SK-N-SH (cell line): ENCODE results near the gene SLAIN2. TPM values are rescaled to one million over a fixed set of nuclear protein-coding genes. Genes with fewer than 3 reads are reported as not detected.
A peak's percentile ranks its signal among the peaks of the same experiment; 100 is the strongest.

Experiments
- CTCF ChIA-PET: fragments of 300-600, 350-600 bp; formaldehyde crosslinking; extraction: SDS; loops from one replicate; lab custom pipeline; 2021; lab: Yijun Ruan, JAX
- POLR2A ChIA-PET: fragments of 350-600 bp; sonication (Branson Sonifier 250); formaldehyde crosslinking; extraction: SDS; loops from one replicate; lab custom pipeline; 2020; ENCODE audit warnings: antibody characterized with exemption, inconsistent platforms; lab: Yijun Ruan, JAX
- DNase-seq: peaks from one replicate; pipeline ENCODE4 v3.0.0; 2012
- H2AFZ ChIP-seq: fragments of 200-600 bp; sonication (generic); 2 replicates; pipeline ENCODE4 v1.8.1; 2016; ENCODE audit warnings: antibody characterized with exemption, mild to moderate bottlenecking, low read depth
- H3F3A ChIP-seq: fragments of 200-600 bp; sonication (generic); replicated peaks from 2 replicates; pipeline ENCODE3; 2016; ENCODE audit warnings: antibody characterized with exemption, mild to moderate bottlenecking; ENCODE audit not compliant: insufficient read depth
- H3K27ac ChIP-seq, 2 experiments: fragments of 200-500 bp in 1 of 2; fragments of 200-600 bp in 1 of 2; sonication (Bioruptor generic) in 1 of 2; sonication (generic), shearing (Covaris generic) in 1 of 2; 2 replicates each; pipeline versions ENCODE4 v1.5.1 to v1.6.1; 2014 to 2016; ENCODE audit warnings: low read depth in 2 of 2, inconsistent platforms in 1 of 2, low read length in 1 of 2, mild to moderate bottlenecking in 1 of 2, mixed read lengths in 1 of 2
- H3K27me3 ChIP-seq: fragments of 200-600 bp; sonication (generic), shearing (Covaris generic); 2 replicates; pipeline ENCODE4 v1.6.1; 2016; ENCODE audit warnings: mixed run types; ENCODE audit not compliant: insufficient read depth
- H3K36me3 ChIP-seq, 2 experiments: fragments of 200-500 bp in 1 of 2; fragments of 200-600 bp in 1 of 2; sonication (Bioruptor generic) in 1 of 2; sonication (generic) in 1 of 2; replicated peaks in 1 of 2; 2 replicates each; pipeline versions ENCODE3 to v1.5.1; 2014 to 2016; ENCODE audit warnings: low read length in 1 of 2, mild to moderate bottlenecking in 1 of 2; ENCODE audit not compliant: insufficient read depth in 2 of 2, control insufficient read depth in 1 of 2
- H3K4me1 ChIP-seq, 2 experiments: fragments of 200-500 bp in 1 of 2; fragments of 200-600 bp in 1 of 2; sonication (Bioruptor generic) in 1 of 2; sonication (generic), shearing (Covaris generic) in 1 of 2; 2 replicates each; pipeline versions ENCODE4 v1.5.1 to v1.6.1; 2014 to 2016; ENCODE audit warnings: low read depth in 1 of 2, low read length in 1 of 2, mixed run types in 1 of 2; ENCODE audit not compliant: insufficient read depth in 2 of 2, control insufficient read depth in 1 of 2
- H3K4me2 ChIP-seq: fragments of 200-600 bp; sonication (generic), shearing (Covaris generic); 2 replicates; pipeline ENCODE4 v1.6.1; 2017; ENCODE audit warnings: mixed run types
- H3K4me3 ChIP-seq, 2 experiments: fragments of 200-500 bp in 1 of 2; fragments of 200-600 bp in 1 of 2; sonication (Bioruptor generic) in 1 of 2; sonication (generic), shearing (Covaris generic) in 1 of 2; 2 replicates each; pipeline versions ENCODE4 v1.5.1 to v1.8.1; 2014 to 2016; ENCODE audit warnings: low read depth in 2 of 2, inconsistent platforms in 1 of 2, low read length in 1 of 2, mild to moderate bottlenecking in 1 of 2, mixed read lengths in 1 of 2, moderate library complexity in 1 of 2
- H3K79me2 ChIP-seq: fragments of 200-600 bp; sonication (generic); 2 replicates; pipeline ENCODE4 v1.8.1; 2017; ENCODE audit warnings: mild to moderate bottlenecking; ENCODE audit not compliant: insufficient read depth
- H3K9ac ChIP-seq: fragments of 200-600 bp; sonication (generic); 2 replicates; pipeline ENCODE4 v1.6.1; 2017; ENCODE audit warnings: mixed run types
- H3K9me2 ChIP-seq: fragments of 200-600 bp; sonication (generic); 2 replicates; pipeline ENCODE4 v1.6.1; 2017; ENCODE audit warnings: mixed run types
- H3K9me3 ChIP-seq: fragments of 200-600 bp; sonication (generic); 2 replicates; pipeline ENCODE4 v1.6.1; 2017; ENCODE audit warnings: mixed run types, mild to moderate bottlenecking, moderate library complexity
- H4K20me1 ChIP-seq: fragments of 200-600 bp; sonication (generic); 2 replicates; pipeline ENCODE4 v1.6.1; 2017; ENCODE audit warnings: mild to moderate bottlenecking, mixed run types; ENCODE audit not compliant: insufficient read depth
- CHD2 ChIP-seq: fragments of 150-350 bp; IDR thresholded peaks from 2 replicates; pipeline ENCODE4 v1.6.1; 2018; ENCODE audit warnings: low read length; ENCODE audit not compliant: partially characterized antibody
- ELF1 ChIP-seq: IDR thresholded peaks from 2 replicates; pipeline ENCODE4 v1.4.0; 2012
- EP300 ChIP-seq, 2 experiments: IDR thresholded peaks; 2 replicates each; pipeline versions ENCODE4 v1.4.0 to v1.6.1; 2012; ENCODE audit warnings: borderline replicate concordance in 1 of 2, low read depth in 1 of 2, low read length in 1 of 2
- EZH2phosphoT487 ChIP-seq: fragments of 200-600 bp; sonication (generic); IDR thresholded peaks from 2 replicates; pipeline ENCODE4 v1.6.1; 2017; ENCODE audit warnings: low read depth, mixed run types, mild to moderate bottlenecking, antibody characterized with exemption, moderate library complexity, borderline replicate concordance
- FOSL2 ChIP-seq: IDR thresholded peaks from 2 replicates; pipeline ENCODE4 v1.4.0; 2012; ENCODE audit warnings: low read depth, mild to moderate bottlenecking, moderate library complexity, borderline replicate concordance
- FOXJ3 ChIP-seq: sonication (generic); formaldehyde crosslinking; IDR thresholded peaks from 2 replicates; pipeline ENCODE4 v1.5.1; 2020; ENCODE audit warnings: mild to moderate bottlenecking, missing genetic modification reagents
- FOXM1 ChIP-seq: IDR thresholded peaks from 2 replicates; pipeline ENCODE4 v1.4.0; 2012; ENCODE audit warnings: low read depth, mild to moderate bottlenecking
- GABPA ChIP-seq: IDR thresholded peaks from 2 replicates; pipeline ENCODE4 v1.4.0; 2012; ENCODE audit warnings: low read depth, mild to moderate bottlenecking
- GATA2 ChIP-seq: sonication (generic); formaldehyde crosslinking; IDR thresholded peaks from 2 replicates; pipeline ENCODE4 v1.5.0; 2020; ENCODE audit warnings: mild to moderate bottlenecking, missing genetic modification reagents
- JUND ChIP-seq: IDR thresholded peaks from 2 replicates; pipeline ENCODE4 v1.4.0; 2012
- MXI1 ChIP-seq: IDR thresholded peaks from 2 replicates; pipeline ENCODE4 v1.6.1; 2012; ENCODE audit warnings: mild to moderate bottlenecking, low read depth, low read length, improper control_type of control experiment
- NFIC ChIP-seq: IDR thresholded peaks from 2 replicates; pipeline ENCODE4 v1.4.0; 2012; ENCODE audit warnings: borderline replicate concordance
- POLR2AphosphoS5 ChIP-seq: IDR thresholded peaks from 2 replicates; pipeline ENCODE4 v1.6.1; 2012; ENCODE audit warnings: low read depth, low read length
- RAD21 ChIP-seq: IDR thresholded peaks from 2 replicates; pipeline ENCODE4 v1.6.1; 2012; ENCODE audit warnings: mild to moderate bottlenecking, low read length
- RXRA ChIP-seq: IDR thresholded peaks from 2 replicates; pipeline ENCODE4 v1.4.0; 2012; ENCODE audit warnings: low read depth, mild to moderate bottlenecking, borderline replicate concordance
- SIN3A ChIP-seq: IDR thresholded peaks from 2 replicates; pipeline ENCODE4 v1.6.1; 2012; ENCODE audit warnings: low read depth, mild to moderate bottlenecking, low read length, moderate library complexity, borderline replicate concordance
- YY1 ChIP-seq: IDR thresholded peaks from 2 replicates; pipeline ENCODE4 v1.4.0; 2012; ENCODE audit warnings: low read depth, mild to moderate bottlenecking
- WGBS: methylation state at CpG from one replicate; pipeline ENCODE4 v1.1.6; 2017; ENCODE audit warnings: low lambda C conversion rate; 5-methylcytosine and 5-hydroxymethylcytosine counted together
- polyA plus RNA-seq, 3 experiments: library from polyadenylated mRNA; depleted of rRNA; stranded (reverse); fragments of >200 nt; gene quantifications; 2 replicates each; pipeline ENCODE4 v1.2.3, GENCODE V29; 2012
- TF ChIP-seq, protein P1 (sequence below): fragments of 150-350 bp; IDR thresholded peaks from 2 replicates; pipeline ENCODE4 v1.6.1; 2017; ENCODE audit warnings: antibody characterized with exemption, low read length, low read depth, borderline replicate concordance
- TF ChIP-seq, protein P2 (sequence below): fragments of 150-350 bp; IDR thresholded peaks from 2 replicates; pipeline ENCODE4 v1.6.1; 2016; ENCODE audit warnings: mild to moderate bottlenecking, low read depth, low read length
- TF ChIP-seq, protein P3 (sequence below): IDR thresholded peaks from 2 replicates; pipeline ENCODE4 v1.4.0; 2012; ENCODE audit warnings: low read depth
- TF ChIP-seq, protein P4 (sequence below): IDR thresholded peaks from 2 replicates; pipeline ENCODE4; 2012
- TF ChIP-seq, protein P5 (sequence below): fragments of 200-600 bp; sonication (generic); IDR thresholded peaks from 2 replicates; pipeline ENCODE4 v1.6.1; 2017; ENCODE audit warnings: antibody characterized with exemption, mild to moderate bottlenecking, moderate library complexity

The SLAIN2 gene
- polyA plus RNA-seq, 1 of the 3 experiments (the other 2 are of a cell fraction): 17.0 TPM

DNA sequence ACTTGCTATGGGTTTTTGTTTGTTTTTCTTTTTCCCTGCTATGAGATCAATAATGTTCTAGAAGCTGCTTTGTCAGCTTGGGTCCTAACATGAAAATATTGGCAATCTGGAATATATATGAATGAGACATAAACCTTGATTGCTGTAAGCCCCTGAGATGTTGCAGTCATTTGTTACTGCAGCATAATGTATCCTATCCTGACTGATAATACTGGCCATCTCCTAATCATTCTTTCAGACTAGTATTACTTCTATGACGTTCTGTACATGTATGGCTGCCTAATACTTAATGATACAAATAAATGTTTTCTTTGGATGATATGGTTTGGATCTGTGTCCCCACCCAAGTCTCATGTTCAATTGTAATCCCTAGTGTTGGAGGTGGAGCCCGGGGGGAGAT is 19.3 kb upstream of the SLAIN2 start (continued):
- TF ChIP-seq FOXJ3 (CRISPR knock-in tag) (no peak), EZH2phosphoT487 (no peak), RAD21 (no peak), FOSL2 (no peak), EP300 (IDR thresholded peaks at IDR 0.05; ENCODE audit: borderline replicate concordance in 1 of 2, low read depth in 1 of 2, low read length in 1 of 2) (no peak), ELF1 (no peak), MXI1 (no peak), YY1 (no peak), FOXM1 (no peak)
- TF ChIP-seq, protein P1, sequence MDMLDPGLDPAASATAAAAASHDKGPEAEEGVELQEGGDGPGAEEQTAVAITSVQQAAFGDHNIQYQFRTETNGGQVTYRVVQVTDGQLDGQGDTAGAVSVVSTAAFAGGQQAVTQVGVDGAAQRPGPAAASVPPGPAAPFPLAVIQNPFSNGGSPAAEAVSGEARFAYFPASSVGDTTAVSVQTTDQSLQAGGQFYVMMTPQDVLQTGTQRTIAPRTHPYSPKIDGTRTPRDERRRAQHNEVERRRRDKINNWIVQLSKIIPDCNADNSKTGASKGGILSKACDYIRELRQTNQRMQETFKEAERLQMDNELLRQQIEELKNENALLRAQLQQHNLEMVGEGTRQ: no peak

DNA sequence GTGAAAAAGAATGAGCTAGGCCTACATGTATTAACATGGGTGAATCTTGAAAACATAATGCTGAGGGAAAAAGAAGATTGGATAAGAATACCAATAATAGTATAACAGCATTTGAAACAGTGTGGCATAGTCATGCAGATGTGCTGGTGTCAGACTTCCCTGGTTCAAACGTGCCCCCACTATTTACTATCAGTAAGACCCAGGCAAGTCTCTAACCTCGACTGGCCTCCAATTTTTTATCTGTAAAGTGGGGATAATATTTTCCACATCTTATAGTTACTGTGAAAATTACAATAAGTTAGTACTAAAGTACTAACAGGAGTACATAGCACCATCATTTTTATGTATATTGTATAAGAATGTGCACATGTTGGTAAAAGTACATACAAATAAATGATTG is 17.0 kb upstream of the SLAIN2 start:
- Histone ChIP-seq H3K4me2 (no peak overlapping the region), H3K79me2 (no peaks in the 10 kb centered on the region), H3K4me3 (no peak overlapping the region), H4K20me1 (no peaks in the 10 kb centered on the region), H3K9me2 (no peaks in the 10 kb centered on the region), H3K9me3 (no peaks in the 10 kb centered on the region), H3K27ac (no peak overlapping the region), H3K4me1 (no peaks in the 10 kb centered on the region; a peak in 2 of 4 replicates), H3K9ac (no peak overlapping the region), H3F3A (peaks cover 3% of the 10 kb centered on the region), H3K27me3 (no peaks in the 10 kb centered on the region), H2AFZ (no peak overlapping the region), H3K36me3 (no peaks in the 10 kb centered on the region)
- POLR2A ChIA-PET: no interaction called here
- CTCF ChIA-PET: interaction anchor here (0.5 kb wide), 1 partner anchor 9 kb away, joined by 3 read pairs; no protein-coding TSS in a partner anchor
- WGBS: 27% methylated on average over 2 of the region's 2 CpGs
- no peak for DNase-seq
- TF ChIP-seq GABPA: no peak
- TF ChIP-seq FOXM1: no peak
- TF ChIP-seq JUND: no peak
- TF ChIP-seq FOXJ3 (CRISPR knock-in tag): no peak
- no peak for TF ChIP-seq NFIC
- TF ChIP-seq, protein P2, sequence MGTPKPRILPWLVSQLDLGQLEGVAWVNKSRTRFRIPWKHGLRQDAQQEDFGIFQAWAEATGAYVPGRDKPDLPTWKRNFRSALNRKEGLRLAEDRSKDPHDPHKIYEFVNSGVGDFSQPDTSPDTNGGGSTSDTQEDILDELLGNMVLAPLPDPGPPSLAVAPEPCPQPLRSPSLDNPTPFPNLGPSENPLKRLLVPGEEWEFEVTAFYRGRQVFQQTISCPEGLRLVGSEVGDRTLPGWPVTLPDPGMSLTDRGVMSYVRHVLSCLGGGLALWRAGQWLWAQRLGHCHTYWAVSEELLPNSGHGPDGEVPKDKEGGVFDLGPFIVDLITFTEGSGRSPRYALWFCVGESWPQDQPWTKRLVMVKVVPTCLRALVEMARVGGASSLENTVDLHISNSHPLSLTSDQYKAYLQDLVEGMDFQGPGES: no peak
- TF ChIP-seq ELF1: no peak

DNA sequence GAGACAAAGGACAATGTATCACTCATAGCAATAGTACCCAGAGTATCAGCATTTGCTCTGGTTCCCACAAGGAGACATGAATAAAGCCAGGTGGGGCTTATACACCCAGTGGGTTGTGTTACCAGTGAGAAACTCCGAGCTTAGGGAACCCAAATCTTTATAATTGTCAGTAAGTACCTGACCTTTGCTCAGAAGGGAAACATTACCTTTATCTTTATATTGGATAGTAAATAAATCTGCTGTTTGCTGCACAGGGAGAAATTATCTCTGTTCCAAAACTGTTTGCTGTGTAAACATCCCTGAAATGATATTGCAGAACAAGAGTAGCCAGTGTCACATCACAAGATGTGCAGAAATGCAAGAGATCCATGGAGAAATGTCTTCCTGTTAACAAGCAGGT is 12.1 kb upstream of the SLAIN2 start:
- WGBS: 77% methylated on average over 1 of the region's 1 CpG
- Histone ChIP-seq H3K36me3 (no peaks in the 10 kb centered on the region), H3K9me2 (no peaks in the 10 kb centered on the region), H2AFZ (no peak overlapping the region), H3K79me2 (no peaks in the 10 kb centered on the region), H4K20me1 (no peaks in the 10 kb centered on the region), H3K27me3 (no peaks in the 10 kb centered on the region), H3K27ac (peak overlapping the region in 1 of 2 experiments; percentile 90; a peak in 2 of 4 replicates), H3K9me3 (no peaks in the 10 kb centered on the region), H3K9ac (peak overlapping the region; percentile 39; the same call in 1 of the 2 replicates), H3K4me1 (peaks cover 0 to 8% of the 10 kb centered on the region in 2 experiments; a peak in 1 of 4 replicates), H3K4me3 (no peak overlapping the region), H3K4me2 (peak overlapping the region; percentile 12; the same call in 1 of the 2 replicates), H3F3A (peaks cover 15% of the 10 kb centered on the region)
- CTCF ChIA-PET: interaction anchor here (1.1 to 1.5 kb wide), 3 partner anchors 13 to 217 kb away, joined by 3 read pairs; no protein-coding TSS in a partner anchor
- POLR2A ChIA-PET: no interaction called here
- no peak for DNase-seq
- no peak for TF ChIP-seq FOSL2
- TF ChIP-seq FOXM1: no peak
- TF ChIP-seq, protein P3, sequence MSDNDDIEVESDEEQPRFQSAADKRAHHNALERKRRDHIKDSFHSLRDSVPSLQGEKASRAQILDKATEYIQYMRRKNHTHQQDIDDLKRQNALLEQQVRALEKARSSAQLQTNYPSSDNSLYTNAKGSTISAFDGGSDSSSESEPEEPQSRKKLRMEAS: no peak
- no peak for TF ChIP-seq GATA2 (CRISPR knock-in tag)
- TF ChIP-seq ELF1: no peak
- TF ChIP-seq, protein P4, sequence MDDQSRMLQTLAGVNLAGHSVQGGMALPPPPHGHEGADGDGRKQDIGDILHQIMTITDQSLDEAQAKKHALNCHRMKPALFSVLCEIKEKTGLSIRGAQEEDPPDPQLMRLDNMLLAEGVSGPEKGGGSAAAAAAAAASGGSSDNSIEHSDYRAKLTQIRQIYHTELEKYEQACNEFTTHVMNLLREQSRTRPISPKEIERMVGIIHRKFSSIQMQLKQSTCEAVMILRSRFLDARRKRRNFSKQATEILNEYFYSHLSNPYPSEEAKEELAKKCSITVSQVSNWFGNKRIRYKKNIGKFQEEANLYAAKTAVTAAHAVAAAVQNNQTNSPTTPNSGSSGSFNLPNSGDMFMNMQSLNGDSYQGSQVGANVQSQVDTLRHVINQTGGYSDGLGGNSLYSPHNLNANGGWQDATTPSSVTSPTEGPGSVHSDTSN: no peak
- TF ChIP-seq CHD2: no peak
- TF ChIP-seq YY1: no peak
- no peak for TF ChIP-seq POLR2AphosphoS5
- TF ChIP-seq RXRA: no peak
- TF ChIP-seq, protein P5, sequence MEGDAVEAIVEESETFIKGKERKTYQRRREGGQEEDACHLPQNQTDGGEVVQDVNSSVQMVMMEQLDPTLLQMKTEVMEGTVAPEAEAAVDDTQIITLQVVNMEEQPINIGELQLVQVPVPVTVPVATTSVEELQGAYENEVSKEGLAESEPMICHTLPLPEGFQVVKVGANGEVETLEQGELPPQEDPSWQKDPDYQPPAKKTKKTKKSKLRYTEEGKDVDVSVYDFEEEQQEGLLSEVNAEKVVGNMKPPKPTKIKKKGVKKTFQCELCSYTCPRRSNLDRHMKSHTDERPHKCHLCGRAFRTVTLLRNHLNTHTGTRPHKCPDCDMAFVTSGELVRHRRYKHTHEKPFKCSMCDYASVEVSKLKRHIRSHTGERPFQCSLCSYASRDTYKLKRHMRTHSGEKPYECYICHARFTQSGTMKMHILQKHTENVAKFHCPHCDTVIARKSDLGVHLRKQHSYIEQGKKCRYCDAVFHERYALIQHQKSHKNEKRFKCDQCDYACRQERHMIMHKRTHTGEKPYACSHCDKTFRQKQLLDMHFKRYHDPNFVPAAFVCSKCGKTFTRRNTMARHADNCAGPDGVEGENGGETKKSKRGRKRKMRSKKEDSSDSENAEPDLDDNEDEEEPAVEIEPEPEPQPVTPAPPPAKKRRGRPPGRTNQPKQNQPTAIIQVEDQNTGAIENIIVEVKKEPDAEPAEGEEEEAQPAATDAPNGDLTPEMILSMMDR: no peak
- no peak for TF ChIP-seq SIN3A
